ENCODE measurements around the gene NDST1. TPM values are rescaled to one million over a fixed set of nuclear protein-coding genes. Genes with fewer than 3 reads are reported as not detected.

NDST1 gene
- total RNA-seq, 1 experiment from 2014 or later: 33.1 TPM

- H3K27me3 ChIP-seq (ENCODE audit: insufficient read depth, low read length): no peaks in the 10 kb centered on the region
- CTCF ChIA-PET: no interaction called here
- intact Hi-C loops (cut with micrococcal nuclease): no loop called here
- H3K4me2 ChIP-seq (ENCODE audit: low read length): no peak overlapping the region
- TF ChIP-seq SIN3A (IDR thresholded peaks at IDR 0.05; ENCODE audit: low read depth) (no peak), EZH2phosphoT487 (IDR thresholded peaks at IDR 0.05; ENCODE audit: borderline replicate concordance) (no peak), ELF1 (IDR thresholded peaks at IDR 0.05; ENCODE audit: borderline replicate concordance, low read depth) (no peak), SP1 (IDR thresholded peaks at IDR 0.05; ENCODE audit: low read depth) (no peak), YY1 (IDR thresholded peaks at IDR 0.05; ENCODE audit: extremely low read depth, insufficient replicate concordance, low read depth, low read length) (no peak), CEBPB (IDR thresholded peaks at IDR 0.05; ENCODE audit: low read depth) (no peak), POLR2AphosphoS5 (IDR thresholded peaks at IDR 0.05; ENCODE audit: low read depth, low read length) (no peak)
- no peaks in the 10 kb centered on the region for H4K20me1 ChIP-seq (ENCODE audit: insufficient read depth)
- no TSS peak for BruUV-seq (replicated peaks)
- no peak overlapping the region for H3K4me3 ChIP-seq (replicated peaks in 1 of 2; ENCODE audit: low read depth in 1 of 2, low read length in 2 of 2)
- no peaks in the 10 kb centered on the region for H3K79me2 ChIP-seq (ENCODE audit: insufficient read depth, low read length)
- no peaks in the 10 kb centered on the region for H3K9me2 ChIP-seq (ENCODE audit: insufficient read depth)
- no peaks in the 10 kb centered on the region for H3K36me3 ChIP-seq (ENCODE audit: control insufficient read depth in 1 of 2, insufficient read depth in 2 of 2, low read length in 2 of 2)
- RAD21 ChIA-PET (ENCODE audit: low non-redundant PET in 1 of 2, low total read pairs in 2 of 2, uncharacterized antibody in 2 of 2, unreplicated experiment in 2 of 2): no interaction called here
- no peaks in the 10 kb centered on the region for H3K4me1 ChIP-seq (ENCODE audit: control insufficient read depth in 1 of 2, insufficient read depth in 2 of 2, low read length in 2 of 2)
- POLR2A ChIA-PET: no interaction called here
- no peak overlapping the region for H2AFZ ChIP-seq (ENCODE audit: low read depth, low read length, poor library complexity, severe bottlenecking)
- ATAC-seq: no peak
- no peak for DNase-seq (ENCODE audit: low read depth, low spot score)
- no peak overlapping the region for H3K27ac ChIP-seq (ENCODE audit: low read depth, low read length)
- no peaks in the 10 kb centered on the region for H3K9me3 ChIP-seq (ENCODE audit: control insufficient read depth in 1 of 2, insufficient read depth in 1 of 2, low read depth in 1 of 2, low read length in 2 of 2)
- no peak overlapping the region for H3K9ac ChIP-seq (ENCODE audit: low read length)
These were observed 69.6 kb downstream of the NDST1 start for GRCh38 chr5:150577378-150578139.

GRCh38 chr5:150578781-150579461 is 71.0 kb downstream of the NDST1 start:
- no peak overlapping the region for H3K4me2 ChIP-seq (ENCODE audit: low read length)
- ATAC-seq (no peak), DNase-seq (ENCODE audit: low read depth, low spot score) (no peak)
- no peak overlapping the region for H3K9ac ChIP-seq (ENCODE audit: low read length)
- BruUV-seq (replicated peaks): no TSS peak
- no peaks in the 10 kb centered on the region for H3K9me2 ChIP-seq (ENCODE audit: insufficient read depth)
- no peaks in the 10 kb centered on the region for H3K79me2 ChIP-seq (ENCODE audit: insufficient read depth, low read length)
- H3K4me1 ChIP-seq (ENCODE audit: control insufficient read depth in 1 of 2, insufficient read depth in 2 of 2, low read length in 2 of 2): no peaks in the 10 kb centered on the region
- no peaks in the 10 kb centered on the region for H3K27me3 ChIP-seq (ENCODE audit: insufficient read depth, low read length)
- H3K36me3 ChIP-seq (ENCODE audit: control insufficient read depth in 1 of 2, insufficient read depth in 2 of 2, low read length in 2 of 2): no peaks in the 10 kb centered on the region
- CTCF ChIA-PET: no interaction called here
- H4K20me1 ChIP-seq (ENCODE audit: insufficient read depth): no peaks in the 10 kb centered on the region
- POLR2A ChIA-PET: no interaction called here
- RAD21 ChIA-PET (ENCODE audit: low non-redundant PET in 1 of 2, low total read pairs in 2 of 2, uncharacterized antibody in 2 of 2, unreplicated experiment in 2 of 2): no interaction called here
- H2AFZ ChIP-seq (ENCODE audit: low read depth, low read length, poor library complexity, severe bottlenecking): no peak overlapping the region
- intact Hi-C loops (cut with micrococcal nuclease): no loop called here
- H3K9me3 ChIP-seq (ENCODE audit: control insufficient read depth in 1 of 2, insufficient read depth in 1 of 2, low read depth in 1 of 2, low read length in 2 of 2): no peaks in the 10 kb centered on the region
- no peak overlapping the region for H3K27ac ChIP-seq (ENCODE audit: low read depth, low read length)
- no peak overlapping the region for H3K4me3 ChIP-seq (replicated peaks in 1 of 2; ENCODE audit: low read depth in 1 of 2, low read length in 2 of 2)
- TF ChIP-seq YY1 (IDR thresholded peaks at IDR 0.05; ENCODE audit: extremely low read depth, insufficient replicate concordance, low read depth, low read length) (no peak), EGR1 (IDR thresholded peaks at IDR 0.05; ENCODE audit: low read depth) (no peak), SIN3A (IDR thresholded peaks at IDR 0.05; ENCODE audit: low read depth) (no peak), ATF3 (IDR thresholded peaks at IDR 0.05) (no peak), ZNF274 (IDR thresholded peaks at IDR 0.05; ENCODE audit: low read depth, low read length) (no peak), TCF7L2 (IDR thresholded peaks at IDR 0.05; ENCODE audit: borderline replicate concordance, extremely low read depth, insufficient read depth, insufficient read length) (no peak), ZFX (IDR thresholded peaks at IDR 0.05) (no peak)
